NCI-H69 (cell line): ENCODE data around the gene C1orf210.
A peak's percentile ranks its signal among the peaks of the same experiment; 100 is the strongest.

Source experiments
- DNase-seq: peaks from one replicate; lab custom pipeline; 2025; lab: John Stamatoyannopoulos, UW

The C1orf210 gene

DNA sequence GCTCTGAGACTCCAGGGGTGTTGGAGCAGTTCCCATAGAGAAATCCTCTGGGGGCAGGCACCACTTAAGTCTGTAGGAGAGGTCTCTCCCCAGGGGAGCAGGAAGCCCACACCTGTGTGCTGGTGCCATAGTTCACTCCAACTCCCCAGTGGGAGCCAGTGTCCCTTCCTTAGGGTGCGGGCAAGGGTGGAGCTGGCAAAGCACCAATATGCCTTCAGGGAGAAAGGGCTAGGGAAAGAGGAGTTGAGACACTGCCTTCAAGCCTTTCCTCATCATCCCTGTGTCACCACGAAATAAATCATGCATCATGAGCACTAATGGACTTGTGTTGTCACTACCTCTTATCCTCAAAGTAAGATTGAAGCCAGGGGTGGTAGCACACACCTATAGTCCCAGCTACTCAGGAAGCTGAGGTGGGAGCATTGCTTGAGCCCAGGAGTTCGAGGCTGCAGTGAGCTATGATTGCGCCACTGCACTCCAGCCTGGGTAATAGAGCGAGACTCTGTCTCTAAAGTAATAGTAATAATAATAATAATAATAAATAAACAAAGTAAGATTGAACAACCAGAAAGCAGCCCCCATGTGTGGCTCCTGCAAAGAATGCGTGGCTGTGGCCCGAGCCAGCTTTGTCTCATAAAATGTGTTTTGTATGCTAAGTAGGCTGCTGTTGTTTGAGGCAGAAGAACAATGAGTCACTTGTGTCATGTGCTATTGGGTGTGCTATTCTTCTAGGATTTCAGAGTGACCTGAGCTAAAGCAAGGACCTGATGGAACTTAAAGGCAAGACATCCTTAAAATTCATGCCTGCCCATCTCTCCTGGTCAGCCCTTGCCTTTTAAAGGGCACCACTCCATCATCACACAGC, 8.7 kb upstream of the C1orf210 start:
- peak; percentile 50 for DNase-seq

- DNase-seq, result no peak
These were observed 7.8 kb upstream of the C1orf210 start for GRCh38 chr1:43293176-43293575.

DNA sequence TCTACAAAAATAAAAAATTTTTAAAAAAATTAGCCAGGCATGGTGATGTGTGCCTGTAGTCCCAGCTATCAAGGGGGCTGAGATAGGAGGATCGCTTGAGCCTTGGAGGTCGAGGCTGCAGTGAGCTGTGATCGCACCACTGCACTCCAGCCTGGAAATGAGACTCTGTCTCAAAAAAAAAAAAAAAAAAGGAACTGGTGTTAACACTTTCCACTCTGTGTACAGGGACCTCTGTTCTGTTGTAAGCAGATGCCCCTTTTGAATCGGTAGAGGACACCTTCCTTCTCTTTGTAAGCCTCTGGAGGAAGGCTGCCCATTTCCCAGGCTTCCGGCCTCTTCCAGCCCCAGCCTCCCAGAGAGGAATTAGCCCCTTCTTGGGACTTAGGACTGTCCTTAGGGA, 7.3 kb upstream of the C1orf210 start:
- no peak for DNase-seq

- peak; percentile 27 for DNase-seq
These were observed 6.8 kb upstream of the C1orf210 start for GRCh38 chr1:43292216-43292615.

- DNase-seq, result no peak
These were observed 3.7 kb upstream of the C1orf210 start for GRCh38 chr1:43288785-43289706.

DNA sequence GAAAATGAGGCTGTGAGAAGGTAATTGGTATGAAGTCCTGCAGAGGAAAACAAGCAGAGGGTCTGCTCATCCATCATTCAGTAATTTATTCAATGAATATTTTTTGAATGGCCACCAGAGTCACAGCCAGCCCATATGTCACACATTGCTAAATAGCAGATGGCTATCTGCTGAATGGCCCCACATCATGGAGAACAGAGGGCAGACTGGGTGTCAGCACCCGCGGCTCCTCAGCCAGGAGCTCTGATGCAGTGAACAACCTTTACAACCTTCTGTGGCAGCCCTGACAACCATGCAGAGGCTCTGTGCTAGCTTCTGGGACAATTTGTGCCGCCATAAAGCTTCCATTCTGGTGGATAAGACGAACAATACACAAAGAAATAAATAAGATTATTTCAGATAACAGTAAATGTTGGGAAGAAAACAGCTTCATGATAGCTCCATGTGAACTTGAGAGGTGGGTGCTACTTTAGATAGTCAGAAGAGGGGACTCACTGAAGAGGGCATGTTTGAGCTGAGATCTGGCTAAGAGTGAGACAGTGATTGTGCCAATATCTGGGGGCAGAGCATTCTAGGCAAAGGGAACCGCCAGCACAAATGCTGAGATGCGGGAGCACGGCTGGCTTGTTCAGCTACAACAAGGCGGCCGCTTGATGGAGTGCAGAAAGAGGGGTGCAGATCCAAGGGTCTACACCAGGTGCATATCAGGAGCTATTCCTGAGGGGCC, 2.8 kb upstream of the C1orf210 start:
- peak; percentile 26 for DNase-seq

GRCh38 chr1:43286533-43286932, 1.2 kb upstream of the C1orf210 start:
- DNase-seq, result no peak

DNA sequence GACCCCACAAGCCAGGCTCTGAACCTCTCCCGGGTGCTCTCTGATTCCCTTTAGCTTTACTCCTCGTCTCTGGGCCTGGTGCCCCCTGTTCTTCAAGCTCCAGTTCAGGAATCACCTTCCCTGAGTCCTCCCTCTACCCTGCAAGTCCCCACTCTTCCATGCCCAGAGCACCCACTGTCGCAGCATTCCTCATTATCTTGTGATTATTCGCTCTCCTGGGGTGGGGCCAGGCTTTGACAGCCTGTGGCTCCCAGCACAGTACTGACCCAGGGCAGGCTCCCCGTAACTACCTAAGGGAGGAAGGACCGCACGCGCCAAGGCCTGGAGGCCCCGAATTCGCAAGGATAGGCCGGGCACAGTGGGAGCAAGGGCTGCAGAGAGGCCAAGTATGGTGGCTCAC, 734 bp upstream of the C1orf210 start:
- no peak for DNase-seq

GRCh38 chr1:43284546-43285110, 753 bp downstream of the C1orf210 start:
- no peak for DNase-seq

DNA sequence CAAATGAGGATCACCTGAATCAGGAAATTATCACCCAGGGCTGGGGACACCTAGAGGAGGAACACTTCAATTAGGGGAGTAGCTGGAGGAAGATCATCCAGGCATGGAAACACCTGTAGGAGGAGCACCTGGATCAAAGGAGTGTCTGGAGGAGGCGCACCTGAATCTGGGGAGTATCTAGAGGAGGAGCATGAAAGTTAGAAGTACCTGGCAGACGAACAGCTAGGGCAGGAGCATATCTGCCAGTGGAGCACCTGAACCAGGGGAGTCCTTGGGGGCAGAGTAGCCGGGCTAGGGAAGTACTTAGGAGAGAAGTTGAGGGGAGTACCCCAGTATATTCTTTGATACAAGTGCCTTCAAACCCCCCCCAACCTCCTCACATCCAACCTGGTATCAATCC, 1.3 kb downstream of the C1orf210 start:
- no peak for DNase-seq

- DNase-seq, result peak; percentile 24
These were observed 2.9 kb downstream of the C1orf210 start for GRCh38 chr1:43282220-43283195.

- DNase-seq, result no peak
These were observed 4.7 kb downstream of the C1orf210 start for GRCh38 chr1:43280692-43281091.

DNA sequence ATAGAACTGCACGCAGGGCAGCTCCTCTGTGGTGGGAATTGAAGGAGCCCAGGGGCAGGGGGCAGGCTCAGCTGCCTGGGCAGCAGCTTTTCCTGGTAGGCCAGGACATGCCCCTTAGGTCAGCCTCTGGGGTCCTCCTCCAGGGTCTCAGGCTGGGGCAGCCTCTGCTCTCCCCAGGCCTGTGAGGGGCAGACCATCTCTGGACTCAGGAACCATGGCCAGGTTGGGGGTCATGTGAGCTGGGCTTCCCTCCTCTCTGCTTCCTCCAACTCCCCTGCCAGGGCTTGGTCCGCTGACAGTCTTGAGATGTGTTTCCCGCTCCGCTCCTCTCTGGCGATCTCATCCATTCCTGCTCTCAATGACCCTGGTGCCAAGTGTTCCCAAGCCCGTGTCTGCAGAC, 5.7 kb downstream of the C1orf210 start:
- DNase-seq, result no peak

DNA sequence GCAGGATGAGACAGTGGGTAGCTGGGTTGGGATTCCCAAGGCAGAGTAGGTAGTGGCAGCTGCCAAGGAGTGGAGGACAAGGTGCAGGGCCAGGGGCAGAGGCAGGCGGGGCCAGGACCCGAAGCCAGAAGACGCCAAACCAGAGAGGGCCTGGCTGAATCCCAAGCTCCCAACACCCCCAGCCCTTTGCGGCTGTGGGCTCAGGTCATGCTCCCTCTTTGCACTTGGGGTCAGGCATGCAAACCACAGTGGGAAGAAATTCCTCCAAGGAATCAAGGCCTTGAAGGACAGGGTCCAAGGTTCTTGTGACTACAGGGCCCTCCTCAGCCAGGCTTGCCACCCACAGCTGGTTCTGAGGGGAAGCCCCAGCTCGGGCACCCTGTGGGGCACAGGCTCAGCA, 6.2 kb downstream of the C1orf210 start:
- no peak for DNase-seq

GRCh38 chr1:43277116-43277876, 8.1 kb downstream of the C1orf210 start:
- DNase-seq, result no peak

- DNase-seq, result no peak
These were observed 8.7 kb downstream of the C1orf210 start for GRCh38 chr1:43276673-43277072.

GRCh38 chr1:43275826-43276620, 9.4 kb downstream of the C1orf210 start:
- no peak for DNase-seq

DNA sequence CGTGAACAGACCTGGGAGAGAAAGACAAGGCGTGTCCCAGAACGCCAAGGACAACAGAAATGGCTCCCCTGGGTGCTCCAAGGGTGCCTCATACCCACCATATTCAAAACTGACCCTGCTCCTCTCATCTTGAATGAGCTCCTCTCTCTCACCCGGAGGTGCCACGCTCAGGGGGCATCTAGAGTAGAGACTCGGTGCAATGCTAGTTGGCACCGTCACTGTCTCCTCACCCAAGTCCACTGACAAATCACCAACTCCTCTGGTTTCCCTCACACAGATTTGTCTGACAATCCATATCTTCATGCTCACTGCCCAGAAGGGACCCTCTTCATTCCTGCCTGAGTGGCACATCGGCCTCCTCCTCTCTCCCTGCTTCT, 10.6 kb downstream of the C1orf210 start:
- DNase-seq, result no peak

DNA sequence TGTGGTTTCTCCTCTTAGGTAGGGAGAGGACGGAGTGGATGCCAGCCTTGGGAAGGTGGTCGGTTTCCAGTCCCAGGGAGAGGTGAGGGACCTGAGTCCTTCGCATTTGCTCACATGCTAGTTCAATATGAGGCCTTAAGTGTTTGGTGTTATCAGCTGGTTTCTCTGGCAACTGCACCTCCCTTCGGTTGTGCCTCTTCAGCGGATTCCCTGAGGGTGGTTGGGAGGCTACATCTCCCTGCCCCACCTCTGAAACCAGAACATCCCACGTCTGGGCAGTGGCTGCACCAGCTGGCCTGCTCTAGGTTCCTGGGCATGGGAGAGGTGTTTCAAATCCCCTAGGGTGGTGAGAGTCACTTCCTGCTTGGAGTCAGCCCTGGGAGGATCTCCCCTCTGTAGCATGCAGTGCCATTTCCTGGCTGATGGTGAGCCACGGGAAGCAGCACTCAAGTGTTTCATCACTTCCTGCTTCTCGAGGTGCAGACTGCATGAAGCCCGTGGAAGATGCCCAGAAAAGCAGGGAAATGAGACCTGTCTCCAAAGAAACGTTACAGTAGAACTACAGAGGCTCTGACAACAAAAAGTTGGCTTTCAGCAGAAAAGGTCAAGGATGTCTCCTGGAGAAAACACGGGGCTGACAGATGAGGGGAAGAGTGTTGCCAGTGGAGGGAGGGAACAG, 11.1 kb downstream of the C1orf210 start:
- DNase-seq, result peak; percentile 55
